Astrocyte of the hippocampus (primary cell): ENCODE measurements around the gene MEI1.
A peak's percentile ranks its signal among the peaks of the same experiment; 100 is the strongest.
"Not testable (repeated sequence)": the region's sequence is repeated elsewhere in the genome, so short reads cannot be mapped to it uniquely, and the experiment has no call there.

Experiments
- DNase-seq: peaks from one replicate; pipeline ENCODE4 v3.0.0; 2011; ENCODE audit warnings: low read depth, low spot score

Gene MEI1, protein sequence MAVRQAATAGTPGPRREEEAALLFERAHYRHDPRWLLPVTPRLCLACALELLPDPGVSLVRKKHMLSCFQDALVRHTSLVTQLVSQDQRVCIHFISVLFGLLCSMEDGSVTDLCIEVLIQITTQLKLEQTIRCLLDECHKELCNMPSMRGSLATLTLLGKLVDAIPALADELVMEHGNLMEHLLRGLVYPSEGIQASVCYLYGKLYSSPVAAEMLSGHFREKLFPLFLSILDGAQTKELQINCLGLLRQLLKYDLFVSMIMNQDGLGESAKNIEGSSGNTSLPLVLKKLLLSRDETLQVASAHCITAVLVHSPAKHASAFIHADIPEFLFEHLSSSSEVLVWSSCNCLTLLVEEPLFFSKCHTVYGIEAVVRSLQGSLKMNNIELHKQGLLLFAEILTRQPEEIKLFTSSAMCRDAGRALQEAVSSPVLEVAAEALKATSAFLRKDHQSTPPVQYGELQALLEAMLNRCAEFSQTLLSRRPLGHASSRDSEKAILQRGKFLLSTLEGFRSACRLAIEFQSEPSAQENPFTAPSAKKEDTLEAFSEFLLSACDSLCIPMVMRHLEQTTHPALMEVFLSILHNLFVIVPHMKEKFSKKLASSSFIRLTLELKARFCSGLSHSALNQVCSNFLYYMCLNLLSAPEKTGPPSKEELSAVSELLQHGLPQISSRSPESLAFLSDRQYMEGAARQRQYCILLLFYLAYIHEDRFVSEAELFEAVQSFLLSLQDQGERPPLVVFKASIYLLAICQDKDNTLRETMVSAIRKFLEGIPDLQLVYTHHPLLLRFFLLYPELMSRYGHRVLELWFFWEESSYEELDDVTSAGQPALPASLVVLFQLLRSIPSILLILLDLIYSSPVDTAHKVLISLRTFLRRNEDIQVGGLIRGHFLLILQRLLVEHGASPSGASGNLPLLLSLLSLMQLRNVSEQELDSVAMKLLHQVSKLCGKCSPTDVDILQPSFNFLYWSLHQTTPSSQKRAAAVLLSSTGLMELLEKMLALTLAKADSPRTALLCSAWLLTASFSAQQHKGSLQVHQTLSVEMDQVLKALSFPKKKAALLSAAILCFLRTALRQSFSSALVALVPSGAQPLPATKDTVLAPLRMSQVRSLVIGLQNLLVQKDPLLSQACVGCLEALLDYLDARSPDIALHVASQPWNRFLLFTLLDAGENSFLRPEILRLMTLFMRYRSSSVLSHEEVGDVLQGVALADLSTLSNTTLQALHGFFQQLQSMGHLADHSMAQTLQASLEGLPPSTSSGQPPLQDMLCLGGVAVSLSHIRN

GRCh38 chr22:41699264-41700107, at the start of gene MEI1:
MEI1 (plus strand) TSS chr22:41699503; CDS start chr22:41699539, 36 bp downstream.
- DNase-seq, result peak; percentile 83

- no peak for DNase-seq
These were observed 49.1 kb upstream of the MEI1 start for GRCh38 chr22:41650229-41650628.

GRCh38 chr22:41650821-41651220, 48.5 kb upstream of the MEI1 start:
- DNase-seq, result no peak

GRCh38 chr22:41654322-41654721, 45.0 kb upstream of the MEI1 start:
- DNase-seq, result no peak

DNA sequence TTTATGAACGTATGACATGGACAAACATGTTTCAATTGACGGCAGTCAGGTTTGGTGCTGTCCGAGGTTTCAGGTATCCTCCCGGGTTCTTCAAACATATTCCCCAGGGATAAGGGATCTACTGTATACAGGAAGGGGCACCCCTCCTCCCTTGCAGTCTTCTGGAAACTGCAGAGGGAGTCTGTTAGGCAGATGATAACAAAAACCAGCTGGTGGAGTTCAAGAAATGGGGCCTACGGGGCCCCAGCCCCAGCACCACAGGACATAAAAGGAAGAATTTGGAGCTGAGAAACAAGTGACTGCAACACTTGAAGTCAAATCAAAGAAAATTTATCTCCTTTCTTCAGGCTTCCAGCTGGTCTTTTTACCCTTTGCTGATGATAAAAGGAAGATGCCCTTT, 42.7 kb upstream of the MEI1 start:
- DNase-seq, result no peak

DNA sequence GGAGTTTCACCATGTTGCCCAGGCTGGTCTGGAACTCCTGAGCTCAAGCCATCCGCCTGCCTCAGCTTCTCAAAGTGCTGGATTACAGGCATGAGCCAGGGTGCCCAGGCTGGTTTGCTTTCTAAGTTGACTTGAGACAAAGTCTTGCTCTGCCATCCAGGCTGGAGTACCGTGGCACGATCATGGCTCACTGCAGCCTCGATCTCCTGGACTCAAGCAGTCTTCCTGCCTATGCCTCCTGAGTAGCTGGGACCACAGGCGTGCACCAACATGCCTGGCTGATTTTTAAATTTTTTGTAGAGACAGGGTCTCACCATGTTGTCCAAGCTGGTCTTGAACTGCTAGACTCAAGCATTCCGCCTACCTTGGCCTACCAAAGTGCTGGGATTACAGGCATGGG, 41.6 kb upstream of the MEI1 start:
- DNase-seq, result no peak

- no peak for DNase-seq
These were observed 40.4 kb upstream of the MEI1 start for GRCh38 chr22:41658869-41659268.

GRCh38 chr22:41659941-41660340, 39.4 kb upstream of the MEI1 start:
- DNase-seq, result no peak

- no peak for DNase-seq
These were observed 38.9 kb upstream of the MEI1 start for GRCh38 chr22:41660416-41660815.

DNA sequence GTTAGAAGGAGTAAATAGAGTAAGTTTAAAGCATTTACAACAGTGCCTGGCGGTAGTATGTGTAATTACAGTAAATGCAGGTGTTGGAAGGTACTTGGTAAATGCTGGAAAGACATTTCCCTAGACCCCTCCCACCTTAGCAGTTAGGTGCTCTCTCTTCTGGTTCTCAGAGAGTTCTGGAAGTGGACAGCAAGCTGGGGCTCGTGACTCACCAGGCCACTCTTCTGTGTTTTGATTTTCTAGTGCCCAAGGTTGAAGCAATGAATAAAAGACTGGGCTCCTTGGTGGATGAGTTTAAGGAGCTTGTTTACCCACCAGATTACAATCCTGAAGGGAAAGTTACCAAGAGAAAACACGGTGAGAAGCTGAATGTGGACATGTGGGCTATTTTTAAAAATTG, 38.2 kb upstream of the MEI1 start:
- DNase-seq, result peak; percentile 29

DNA sequence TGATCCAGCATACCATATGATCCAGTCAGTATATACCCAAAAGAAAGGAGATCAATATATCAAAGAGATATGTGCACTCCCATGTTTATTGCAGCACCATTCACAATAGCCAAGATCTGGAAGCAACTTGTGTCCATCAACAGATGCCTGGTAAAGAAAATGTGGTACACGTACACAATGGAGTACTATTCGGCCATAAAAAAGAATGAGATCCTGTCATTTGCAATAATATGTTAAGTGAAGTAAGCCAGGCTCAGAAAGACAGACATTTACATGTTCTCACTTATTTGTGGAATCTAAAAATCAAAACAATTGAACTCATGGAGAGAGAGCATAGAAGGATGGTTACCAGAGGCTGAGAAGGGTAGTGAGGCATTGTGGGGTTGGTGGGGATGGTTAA, 37.6 kb upstream of the MEI1 start:
- no peak for DNase-seq

- DNase-seq, result not testable (repeated sequence)
These were observed 35.7 kb upstream of the MEI1 start for GRCh38 chr22:41663594-41663993.

DNA sequence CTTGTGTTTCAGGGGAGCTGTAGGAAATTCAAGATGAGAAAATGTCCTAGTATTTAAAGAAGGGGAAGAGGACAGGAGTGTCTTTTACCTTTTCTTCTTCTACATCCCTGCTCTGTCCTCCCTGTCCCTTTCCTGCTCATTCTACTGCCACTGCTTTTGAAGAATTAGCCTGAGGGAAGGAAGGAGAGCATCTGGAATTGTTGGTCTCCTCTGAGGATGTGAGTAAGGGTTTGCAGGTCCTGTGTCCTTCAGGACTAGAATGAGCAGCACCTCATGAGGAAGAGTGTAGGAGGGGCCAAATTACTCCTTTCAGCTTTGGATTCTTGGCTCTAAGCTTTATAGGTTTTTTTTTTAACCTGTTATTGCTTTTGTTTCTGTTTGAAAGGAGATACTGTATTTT, 34.8 kb upstream of the MEI1 start:
- DNase-seq, result no peak

DNA sequence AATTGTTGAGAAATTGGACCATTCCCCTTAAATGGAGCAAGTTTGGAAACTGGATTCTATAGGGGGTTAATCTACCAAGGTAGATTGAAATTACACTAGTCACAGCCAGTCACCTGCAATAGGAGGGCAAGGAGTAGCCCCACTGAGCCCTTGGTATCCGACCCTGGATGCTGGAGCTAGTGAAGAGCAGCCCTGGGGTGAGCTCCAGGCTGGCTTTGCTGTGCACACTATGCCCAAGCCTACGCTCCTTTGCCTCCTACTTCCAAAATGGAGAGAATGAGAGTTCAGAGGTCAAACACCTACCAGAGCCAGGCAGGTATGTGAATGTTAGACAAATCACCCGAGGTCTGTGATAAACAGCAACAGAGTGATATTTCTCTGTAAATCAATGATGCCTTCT, 34.4 kb upstream of the MEI1 start:
- no peak for DNase-seq

- DNase-seq, result peak; percentile 87
These were observed 30.1 kb upstream of the MEI1 start for GRCh38 chr22:41668971-41669911.

GRCh38 chr22:41672096-41672495, 27.2 kb upstream of the MEI1 start:
- DNase-seq, result peak; percentile 39

- DNase-seq, result no peak
These were observed 26.4 kb upstream of the MEI1 start for GRCh38 chr22:41672780-41673509.

DNA sequence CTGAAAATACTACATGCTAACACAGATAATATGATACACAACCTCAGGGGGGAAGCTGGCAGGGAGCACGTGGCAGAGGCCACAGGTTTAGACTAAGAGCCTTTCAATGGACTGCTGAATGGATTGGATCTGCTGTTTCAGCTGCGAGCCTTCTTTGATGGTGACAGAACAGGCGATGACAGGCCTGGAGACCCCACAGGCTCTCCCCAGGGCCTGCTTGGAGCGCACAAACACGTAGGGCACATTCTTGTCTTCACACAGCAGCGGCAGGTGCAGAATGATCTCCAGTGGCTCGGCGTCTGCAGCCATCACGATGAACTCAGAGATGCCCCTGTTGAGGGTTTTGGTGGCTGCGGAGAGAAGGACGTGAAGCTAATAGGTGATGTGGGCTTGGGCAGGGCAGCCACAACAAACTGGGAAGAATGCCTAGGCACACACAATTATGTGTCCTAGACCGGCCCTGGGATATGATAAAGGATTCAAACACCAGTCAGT, 24.4 kb upstream of the MEI1 start:
- DNase-seq, result no peak

GRCh38 chr22:41676134-41676533, 23.2 kb upstream of the MEI1 start:
- no peak for DNase-seq
